BLaER1 treated with 17β-estradiol and CSF1 and Interleukin-3, amounts not matched to agents 10 nM and 100 nM (cell line): ENCODE measurements around the gene HDAC7.

Experiments
- H3K27ac ChIP-seq, 11 experiments: shearing (Covaris generic); formaldehyde crosslinking; 2 replicates each; pipeline ENCODE4 v1.8.1; 2022
- H3K27me3 ChIP-seq, 11 experiments: shearing (Covaris generic); formaldehyde crosslinking; 2 replicates each; pipeline ENCODE4 v1.8.1; 2022
- H3K36me3 ChIP-seq, 11 experiments: shearing (Covaris generic); formaldehyde crosslinking; 2 replicates each; pipeline ENCODE4 v1.8.1; 2022
- H3K4me1 ChIP-seq, 10 experiments: shearing (Covaris generic); formaldehyde crosslinking; 2 replicates each; pipeline ENCODE4 v1.8.1; 2022
- H3K4me2 ChIP-seq, 11 experiments: shearing (Covaris generic); formaldehyde crosslinking; 2 replicates each; pipeline ENCODE4 v1.8.1; 2022
- H3K4me3 ChIP-seq, 10 experiments: shearing (Covaris generic); formaldehyde crosslinking; 2 replicates each; pipeline ENCODE4 v1.8.1; 2022
- H3K9ac ChIP-seq, 11 experiments: shearing (Covaris generic); formaldehyde crosslinking; 2 replicates each; pipeline ENCODE4 v1.8.1; 2022
- H3K9me3 ChIP-seq, 11 experiments: shearing (Covaris generic); formaldehyde crosslinking; replicated peaks in 1 of 11; 2 replicates each; pipeline ENCODE4 v1.8.1; 2022
- H4K20me1 ChIP-seq, 11 experiments: shearing (Covaris generic); formaldehyde crosslinking; 2 replicates each; pipeline ENCODE4 v1.8.1; 2022
- Cebpa-rat ChIP-seq, 11 experiments: shearing (Covaris generic); IDR thresholded peaks; 2 replicates each; pipeline ENCODE4 v1.8.1; 2022

Gene HDAC7

GRCh38 chr12:47801170-47801903 lies 18.4 kb downstream of the HDAC7 start:
- Histone ChIP-seq H3K27ac (peak overlapping the region in 7 of 11 experiments; percentile 62 to 80 (median 74); a peak in 11 of 22 replicates), H3K4me1 (peaks cover 73 to 80% (median 77%) of the 10 kb centered on the region in 10 experiments), H4K20me1 (peaks cover 12 to 100% (median 91%) of the 10 kb centered on the region in 11 experiments; a peak in 20 of 22 replicates), H3K9me3 (no peaks in the 10 kb centered on the region), H3K27me3 (no peaks in the 10 kb centered on the region), H3K9ac (peak overlapping the region in 7 of 11 experiments; percentile 12 to 74 (median 72); a peak in 10 of 22 replicates), H3K36me3 (peaks cover 30 to 92% (median 66%) of the 10 kb centered on the region in 11 experiments), H3K4me2 (peak overlapping the region; percentile 90 to 100 (median 99)), H3K4me3 (peak overlapping the region in 1 of 10 experiments; percentile 41; a peak in 1 of 20 replicates)
- no peak for TF ChIP-seq Cebpa-rat (IDR thresholded peaks at IDR 0.05)

- H3K4me3 ChIP-seq, result no peak overlapping the region
- peak overlapping the region in 3 of 11 experiments; percentile 1 to 80 (median 5); a peak in 3 of 22 replicates for H3K27ac ChIP-seq
- H3K4me1 ChIP-seq, result peaks cover 66 to 73% (median 70%) of the 10 kb centered on the region in 10 experiments
- H3K36me3 ChIP-seq, result peaks cover 37 to 93% (median 71%) of the 10 kb centered on the region in 11 experiments
- no peak for TF ChIP-seq Cebpa-rat (IDR thresholded peaks at IDR 0.05)
- peak overlapping the region in 5 of 11 experiments; percentile 16 to 52 (median 28); a peak in 5 of 22 replicates for H3K9ac ChIP-seq
- H3K4me2 ChIP-seq, result peak overlapping the region; percentile 90 to 100 (median 99)
- peaks cover 12 to 100% (median 85%) of the 10 kb centered on the region in 11 experiments; a peak in 20 of 22 replicates for H4K20me1 ChIP-seq
- H3K9me3 ChIP-seq, result no peaks in the 10 kb centered on the region
- H3K27me3 ChIP-seq, result no peaks in the 10 kb centered on the region
Observed at GRCh38 chr12:47800582-47800981, 19.1 kb downstream of the HDAC7 start.

DNA sequence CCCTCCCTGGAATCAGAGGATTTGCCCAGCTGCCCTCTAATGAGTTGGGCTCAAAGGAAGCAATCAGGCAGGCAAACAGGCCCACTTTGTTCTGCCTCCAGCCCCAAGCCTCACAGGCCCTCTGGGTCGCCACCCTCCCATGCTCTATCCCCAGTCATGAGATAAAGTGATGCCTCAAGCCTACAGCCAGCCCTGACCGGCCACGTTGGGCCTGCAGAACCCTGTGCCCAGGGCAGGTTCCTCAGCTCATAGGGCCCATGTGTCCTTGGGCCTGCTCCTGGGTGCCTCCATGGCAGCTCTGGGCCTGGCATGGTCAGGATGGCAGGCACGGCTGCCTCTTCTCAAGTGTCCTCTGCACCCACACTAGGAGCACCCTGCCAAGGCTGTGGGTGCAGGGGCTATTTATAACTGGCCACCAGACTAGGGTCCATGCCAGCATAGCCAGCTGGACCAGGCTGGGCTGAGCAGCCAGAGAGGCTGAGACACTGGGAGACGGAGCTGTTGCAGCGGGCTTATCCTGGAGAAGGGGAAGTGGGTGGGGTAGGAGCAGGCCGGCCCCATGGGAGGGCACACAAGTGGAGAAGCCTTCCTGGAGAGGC lies 20.2 kb downstream of the HDAC7 start:
- no peak overlapping the region for H3K4me3 ChIP-seq
- H3K36me3 ChIP-seq, result peaks cover 48 to 93% (median 72%) of the 10 kb centered on the region in 11 experiments
- H3K27me3 ChIP-seq, result no peaks in the 10 kb centered on the region
- no peak for TF ChIP-seq Cebpa-rat (IDR thresholded peaks at IDR 0.05)
- H4K20me1 ChIP-seq, result peaks cover 12 to 100% (median 78%) of the 10 kb centered on the region in 11 experiments; a peak in 20 of 22 replicates
- peaks cover 54 to 62% (median 58%) of the 10 kb centered on the region in 10 experiments for H3K4me1 ChIP-seq
- H3K4me2 ChIP-seq, result peak overlapping the region; percentile 90 to 100 (median 99)
- H3K27ac ChIP-seq, result peak overlapping the region in 3 of 11 experiments; percentile 5 to 80 (median 33); a peak in 4 of 22 replicates
- H3K9ac ChIP-seq, result peak overlapping the region in 9 of 11 experiments; percentile 8 to 52 (median 24); a peak in 10 of 22 replicates
- H3K9me3 ChIP-seq, result no peaks in the 10 kb centered on the region

GRCh38 chr12:47798382-47798948 lies 21.2 kb downstream of the HDAC7 start:
- Histone ChIP-seq H4K20me1 (peaks cover 12 to 100% (median 70%) of the 10 kb centered on the region in 11 experiments; a peak in 20 of 22 replicates), H3K27me3 (no peaks in the 10 kb centered on the region), H3K4me1 (peaks cover 45 to 52% (median 48%) of the 10 kb centered on the region in 10 experiments), H3K9ac (peak overlapping the region in 2 of 11 experiments; percentile 27 to 50; a peak in 1 of 22 replicates), H3K27ac (no peak overlapping the region), H3K9me3 (no peaks in the 10 kb centered on the region), H3K4me2 (no peak overlapping the region), H3K36me3 (peaks cover 57 to 93% (median 74%) of the 10 kb centered on the region in 11 experiments), H3K4me3 (no peak overlapping the region)
- no peak for TF ChIP-seq Cebpa-rat (IDR thresholded peaks at IDR 0.05)

DNA sequence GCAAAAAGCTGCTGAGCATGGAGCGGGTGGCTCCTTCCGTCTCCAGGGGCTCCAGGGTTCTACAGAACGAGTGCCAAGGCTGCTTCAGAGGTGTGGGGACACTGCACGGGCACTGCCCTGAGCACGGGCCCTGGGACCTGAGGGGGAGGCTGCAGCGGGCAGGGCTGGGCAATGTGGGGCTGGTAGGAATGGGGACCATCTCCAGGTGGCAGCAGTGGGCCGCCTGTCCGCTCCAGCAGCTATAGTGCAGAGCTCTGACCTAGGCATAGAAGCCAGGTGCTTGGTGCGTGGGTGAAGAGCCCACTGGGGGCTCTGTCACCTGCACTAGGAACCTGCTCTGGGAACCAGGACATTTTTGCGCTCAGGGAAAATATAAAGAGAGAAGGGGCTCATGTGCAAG lies 22.3 kb downstream of the HDAC7 start:
- H3K36me3 ChIP-seq, result peaks cover 68 to 95% (median 82%) of the 10 kb centered on the region in 11 experiments

DNA sequence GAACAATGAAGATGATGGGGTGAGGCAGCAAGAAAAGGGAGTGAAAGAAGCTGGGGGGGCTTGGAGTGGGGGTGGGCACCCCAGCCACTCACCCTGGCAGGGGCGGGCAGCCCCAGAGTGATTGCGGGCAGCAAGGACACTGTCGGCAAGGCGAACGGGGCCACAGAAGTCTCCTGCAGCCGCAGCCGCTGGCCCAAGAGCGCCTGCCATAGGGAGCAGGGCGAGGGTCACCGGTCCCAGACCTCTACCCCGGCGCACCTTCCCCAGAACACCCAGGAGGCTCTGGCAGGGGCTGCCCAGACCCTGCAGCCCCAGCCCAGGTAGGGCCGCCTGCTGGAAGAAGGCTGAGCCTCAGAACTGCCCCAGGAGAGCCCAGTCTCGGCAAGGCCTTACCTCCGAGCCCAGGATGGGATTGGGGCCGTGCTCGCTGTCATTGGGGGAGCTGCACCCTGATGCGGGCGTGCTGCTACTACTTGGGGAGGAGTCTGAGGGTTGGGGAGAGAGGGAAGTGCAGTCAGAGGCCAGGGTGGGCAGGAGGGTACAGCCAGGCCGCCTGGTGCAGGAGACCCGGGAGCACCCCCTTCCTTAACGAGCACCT lies 23.8 kb downstream of the HDAC7 start:
- Histone ChIP-seq H3K27me3 (no peaks in the 10 kb centered on the region), H3K9ac (no peak overlapping the region), H3K27ac (no peak overlapping the region), H3K9me3 (no peaks in the 10 kb centered on the region), H3K4me2 (no peak overlapping the region), H4K20me1 (peaks cover 12 to 100% (median 47%) of the 10 kb centered on the region in 11 experiments; a peak in 20 of 22 replicates), H3K4me3 (no peak overlapping the region), H3K4me1 (peaks cover 19 to 26% (median 23%) of the 10 kb centered on the region in 10 experiments), H3K36me3 (peaks cover 78 to 98% (median 91%) of the 10 kb centered on the region in 11 experiments)
- no peak for TF ChIP-seq Cebpa-rat (IDR thresholded peaks at IDR 0.05)

More for the DNA sequence above, 22.3 kb downstream of the HDAC7 start:
- Histone ChIP-seq H3K4me1 (peaks cover 34 to 42% (median 38%) of the 10 kb centered on the region in 10 experiments), H3K4me2 (no peak overlapping the region), H3K9me3 (no peaks in the 10 kb centered on the region), H3K4me3 (no peak overlapping the region), H3K9ac (no peak overlapping the region), H4K20me1 (peaks cover 12 to 100% (median 59%) of the 10 kb centered on the region in 11 experiments; a peak in 20 of 22 replicates), H3K27me3 (no peaks in the 10 kb centered on the region), H3K27ac (no peak overlapping the region)
- no peak for TF ChIP-seq Cebpa-rat (IDR thresholded peaks at IDR 0.05)

DNA sequence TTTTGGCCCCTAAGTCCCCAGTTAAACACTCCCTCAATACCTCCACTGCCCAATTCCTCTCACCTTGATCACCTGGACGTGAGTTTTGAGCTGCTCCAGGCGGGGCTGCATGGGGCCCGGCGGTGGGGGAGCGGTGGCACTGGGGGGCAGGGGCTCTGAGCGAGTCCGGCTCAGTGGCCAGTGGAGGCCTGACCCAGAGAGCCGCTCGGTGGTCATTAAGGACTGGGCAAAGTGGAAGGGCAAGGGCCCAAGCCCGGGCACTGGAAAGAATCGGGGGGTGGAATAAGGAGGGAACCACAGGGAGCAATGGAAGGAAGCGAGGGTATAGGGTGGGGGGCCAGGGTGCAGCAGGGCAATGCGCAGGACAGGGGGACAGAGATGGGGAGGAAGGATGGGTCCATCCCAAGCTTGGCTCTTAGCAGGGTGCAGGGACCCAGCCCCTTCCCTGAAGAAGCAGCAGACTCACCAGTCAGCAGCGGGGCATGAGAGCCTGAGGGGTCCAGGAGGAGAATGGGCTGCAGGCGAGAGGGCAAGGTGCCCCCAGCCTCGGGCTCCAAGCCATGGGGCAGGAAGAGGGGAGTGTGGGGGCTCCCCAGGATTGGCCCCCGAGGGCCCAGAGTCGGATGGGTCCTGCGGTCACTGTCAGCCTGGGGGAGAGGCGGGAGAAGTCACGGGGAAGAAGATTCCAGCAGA lies 24.4 kb downstream of the HDAC7 start:
- peaks cover 84 to 98% (median 92%) of the 10 kb centered on the region in 11 experiments for H3K36me3 ChIP-seq
- H3K4me2 ChIP-seq, result no peak overlapping the region
- no peak overlapping the region for H3K9ac ChIP-seq
- H4K20me1 ChIP-seq, result peaks cover 12 to 100% (median 43%) of the 10 kb centered on the region in 11 experiments; a peak in 20 of 22 replicates
- TF ChIP-seq Cebpa-rat (IDR thresholded peaks at IDR 0.05), result no peak
- H3K4me1 ChIP-seq, result peaks cover 13 to 20% (median 16%) of the 10 kb centered on the region in 10 experiments
- no peak overlapping the region for H3K4me3 ChIP-seq
- no peaks in the 10 kb centered on the region for H3K9me3 ChIP-seq
- H3K27ac ChIP-seq, result no peak overlapping the region
- H3K27me3 ChIP-seq, result no peaks in the 10 kb centered on the region

GRCh38 chr12:47794679-47795078 lies 25.0 kb downstream of the HDAC7 start:
- Histone ChIP-seq H3K4me3 (no peak overlapping the region), H3K27ac (no peak overlapping the region), H3K4me1 (peaks cover 7 to 14% (median 10%) of the 10 kb centered on the region in 10 experiments), H4K20me1 (peaks cover 12 to 100% (median 39%) of the 10 kb centered on the region in 11 experiments; a peak in 20 of 22 replicates), H3K27me3 (no peaks in the 10 kb centered on the region), H3K9me3 (no peaks in the 10 kb centered on the region), H3K4me2 (no peak overlapping the region), H3K9ac (no peak overlapping the region; a peak in 2 of 22 replicates), H3K36me3 (peaks cover 90 to 100% (median 96%) of the 10 kb centered on the region in 11 experiments)
- TF ChIP-seq Cebpa-rat (IDR thresholded peaks at IDR 0.05), result no peak
